Progenitor cell of endocrine pancreas (in vitro differentiated cells): ENCODE results near the gene PCSK5. TPM values are rescaled to one million over a fixed set of nuclear protein-coding genes. Genes with fewer than 3 reads are reported as not detected.

Experiments used
- DNase-seq: peaks from one replicate; pipeline ENCODE4 v3.0.0; 2021; ENCODE audit warnings: low spot score; ENCODE audit not compliant: unreplicated experiment
- H3K27ac Mint-ChIP-seq: 2 replicates; pipeline ENCODE4 v1.8.0; 2021; ENCODE audit warnings: mild to moderate bottlenecking, moderate library complexity, mixed read lengths
- H3K27me3 Mint-ChIP-seq: 2 replicates; pipeline ENCODE4 v1.8.0; 2021; ENCODE audit warnings: mixed read lengths
- H3K36me3 Mint-ChIP-seq: 2 replicates; pipeline ENCODE4 v1.8.0; 2022; ENCODE audit warnings: mixed read lengths; ENCODE audit not compliant: insufficient read depth
- H3K4me1 Mint-ChIP-seq: 2 replicates; pipeline ENCODE4 v1.8.0; 2021; ENCODE audit warnings: low read depth, mixed read lengths
- H3K4me3 Mint-ChIP-seq: 2 replicates; pipeline ENCODE4 v1.8.0; 2021; ENCODE audit warnings: low read depth, mild to moderate bottlenecking, moderate library complexity, mixed read lengths
- H3K9me3 Mint-ChIP-seq: 2 replicates; pipeline ENCODE4 v1.8.0; 2021; ENCODE audit warnings: low read depth, mixed read lengths
- total RNA-seq: library from RNA; stranded (reverse); gene quantifications from 2 replicates; pipeline ENCODE4 v1.2.1, GENCODE V29; 2021
- TF ChIP-seq, protein P1 (sequence below): fragments of 200-600 bp; sonication (generic); IDR thresholded peaks from one replicate; pipeline ENCODE4 v1.5.0; 2021; ENCODE audit warnings: antibody characterized with exemption, mild to moderate bottlenecking; ENCODE audit not compliant: unreplicated experiment

PCSK5 gene
- total RNA-seq, 1 donor from 2014 or later = 7.3 TPM

DNA sequence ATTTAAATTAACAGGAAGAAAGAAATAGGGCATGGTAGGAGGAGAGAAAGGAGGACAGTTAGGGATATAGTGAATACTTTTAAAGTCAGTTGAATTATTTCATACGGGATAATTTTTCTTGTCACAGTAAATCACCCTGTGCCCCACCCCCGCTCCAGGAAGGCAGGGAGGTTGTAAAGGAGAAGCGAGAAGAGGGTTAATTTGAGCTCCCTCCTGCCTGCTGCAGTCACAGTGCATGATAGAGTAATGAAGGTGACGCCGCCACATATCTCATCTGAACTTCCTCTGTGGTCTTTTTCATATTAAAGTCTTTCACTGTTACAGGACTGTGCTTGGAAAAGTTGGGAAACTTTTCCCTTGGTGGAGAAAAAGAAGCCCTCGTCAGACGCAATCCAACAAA, 896 bp upstream of the PCSK5 start:
- no peaks in the 10 kb centered on the region for H3K36me3 Mint-ChIP-seq
- peak overlapping the region; percentile 22 for H3K27ac Mint-ChIP-seq
- no peak for DNase-seq
- no peaks in the 10 kb centered on the region for H3K9me3 Mint-ChIP-seq
- peaks cover 61% of the 10 kb centered on the region for H3K27me3 Mint-ChIP-seq
- TF ChIP-seq, protein P1, sequence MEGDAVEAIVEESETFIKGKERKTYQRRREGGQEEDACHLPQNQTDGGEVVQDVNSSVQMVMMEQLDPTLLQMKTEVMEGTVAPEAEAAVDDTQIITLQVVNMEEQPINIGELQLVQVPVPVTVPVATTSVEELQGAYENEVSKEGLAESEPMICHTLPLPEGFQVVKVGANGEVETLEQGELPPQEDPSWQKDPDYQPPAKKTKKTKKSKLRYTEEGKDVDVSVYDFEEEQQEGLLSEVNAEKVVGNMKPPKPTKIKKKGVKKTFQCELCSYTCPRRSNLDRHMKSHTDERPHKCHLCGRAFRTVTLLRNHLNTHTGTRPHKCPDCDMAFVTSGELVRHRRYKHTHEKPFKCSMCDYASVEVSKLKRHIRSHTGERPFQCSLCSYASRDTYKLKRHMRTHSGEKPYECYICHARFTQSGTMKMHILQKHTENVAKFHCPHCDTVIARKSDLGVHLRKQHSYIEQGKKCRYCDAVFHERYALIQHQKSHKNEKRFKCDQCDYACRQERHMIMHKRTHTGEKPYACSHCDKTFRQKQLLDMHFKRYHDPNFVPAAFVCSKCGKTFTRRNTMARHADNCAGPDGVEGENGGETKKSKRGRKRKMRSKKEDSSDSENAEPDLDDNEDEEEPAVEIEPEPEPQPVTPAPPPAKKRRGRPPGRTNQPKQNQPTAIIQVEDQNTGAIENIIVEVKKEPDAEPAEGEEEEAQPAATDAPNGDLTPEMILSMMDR = no peak
- peak overlapping the region; percentile 76 for H3K4me3 Mint-ChIP-seq
- peaks cover 21% of the 10 kb centered on the region for H3K4me1 Mint-ChIP-seq

DNA sequence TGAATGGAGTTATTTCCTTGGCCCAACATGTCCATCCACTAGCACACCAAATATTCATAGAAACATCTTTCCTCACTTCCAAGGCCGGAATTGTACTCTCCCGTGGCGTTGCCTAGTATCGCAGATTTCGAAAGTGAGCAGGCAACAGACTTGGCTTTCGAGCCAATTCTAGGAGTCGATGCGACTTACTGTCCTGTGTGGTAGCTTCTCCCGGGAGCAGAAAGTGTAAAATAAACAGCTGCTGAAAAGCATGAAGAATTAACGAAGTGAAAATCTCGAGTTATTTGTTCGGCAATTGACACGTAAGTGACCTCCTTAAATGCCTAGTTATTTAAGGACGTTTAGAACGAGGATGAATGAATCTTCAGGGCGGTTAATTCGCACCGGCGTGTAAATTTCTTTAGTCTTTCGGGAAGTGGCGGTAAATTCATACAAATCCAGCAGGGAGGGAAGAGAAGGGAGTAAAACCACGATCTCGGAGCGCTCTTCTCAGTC, 449 bp upstream of the PCSK5 start:
- H3K27me3 Mint-ChIP-seq = peaks cover 62% of the 10 kb centered on the region
- H3K4me3 Mint-ChIP-seq = peak overlapping the region; percentile 76
- peaks cover 26% of the 10 kb centered on the region for H3K4me1 Mint-ChIP-seq
- H3K9me3 Mint-ChIP-seq = no peaks in the 10 kb centered on the region
- no peak for DNase-seq
- no peaks in the 10 kb centered on the region for H3K36me3 Mint-ChIP-seq
- TF ChIP-seq, protein P1 = no peak
- peak overlapping the region; percentile 22 for H3K27ac Mint-ChIP-seq

DNA sequence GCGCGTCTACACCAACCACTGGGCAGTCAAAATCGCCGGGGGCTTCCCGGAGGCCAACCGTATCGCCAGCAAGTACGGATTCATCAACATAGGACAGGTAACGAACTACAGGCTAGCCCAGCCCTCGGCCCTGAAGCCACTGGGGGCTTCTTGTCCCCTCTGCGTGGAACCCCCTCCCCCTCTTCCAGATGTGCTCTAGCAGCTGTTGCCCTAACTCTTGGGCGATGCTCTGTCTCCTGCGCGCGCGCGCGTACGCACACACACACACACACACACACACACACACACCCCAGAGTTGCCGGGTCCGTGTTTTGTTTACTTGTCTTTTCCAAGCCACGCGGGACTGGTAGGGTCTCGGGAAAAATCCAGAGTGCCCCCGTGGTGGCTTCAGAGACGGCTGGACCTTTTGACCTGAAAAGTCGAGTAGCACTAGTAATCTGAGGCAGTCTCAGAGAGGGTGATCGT, 836 bp downstream of the PCSK5 start:
- no peaks in the 10 kb centered on the region for H3K9me3 Mint-ChIP-seq
- H3K4me1 Mint-ChIP-seq = peaks cover 34% of the 10 kb centered on the region
- H3K27ac Mint-ChIP-seq = no peak overlapping the region
- peak; percentile 17 for DNase-seq
- peaks cover 67% of the 10 kb centered on the region for H3K27me3 Mint-ChIP-seq
- H3K4me3 Mint-ChIP-seq = peak overlapping the region; percentile 83
- no peaks in the 10 kb centered on the region for H3K36me3 Mint-ChIP-seq
- TF ChIP-seq, protein P1 = no peak

DNA sequence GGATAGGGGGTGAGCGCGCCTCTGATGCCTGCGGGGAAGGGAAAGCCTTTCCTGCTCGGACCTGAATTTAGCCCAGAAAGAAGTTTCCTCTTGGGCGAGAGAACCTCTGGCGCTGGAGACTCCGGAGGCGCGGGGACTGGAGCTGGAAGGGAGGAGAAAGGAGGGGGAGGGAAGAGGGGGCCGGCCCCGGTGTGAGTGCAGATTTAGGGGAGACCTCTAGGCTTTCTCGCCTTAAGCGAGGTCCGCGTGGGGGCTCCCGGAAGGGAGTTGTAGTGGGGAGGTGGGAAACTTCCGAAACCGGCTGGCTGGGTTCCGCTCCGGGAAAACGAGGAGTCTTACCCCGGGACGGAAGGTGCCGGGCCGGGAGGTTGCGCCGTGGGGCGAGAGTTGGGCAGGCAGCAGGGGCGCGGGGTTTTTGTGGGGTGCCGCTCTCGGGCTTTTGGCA, 1.3 kb downstream of the PCSK5 start:
- no peak for DNase-seq
- TF ChIP-seq, protein P1 = no peak
- H3K4me1 Mint-ChIP-seq = peaks cover 34% of the 10 kb centered on the region
- H3K27me3 Mint-ChIP-seq = peaks cover 68% of the 10 kb centered on the region
- peak overlapping the region; percentile 22 for H3K27ac Mint-ChIP-seq
- H3K36me3 Mint-ChIP-seq = no peaks in the 10 kb centered on the region
- H3K4me3 Mint-ChIP-seq = peak overlapping the region; percentile 83
- no peaks in the 10 kb centered on the region for H3K9me3 Mint-ChIP-seq

DNA sequence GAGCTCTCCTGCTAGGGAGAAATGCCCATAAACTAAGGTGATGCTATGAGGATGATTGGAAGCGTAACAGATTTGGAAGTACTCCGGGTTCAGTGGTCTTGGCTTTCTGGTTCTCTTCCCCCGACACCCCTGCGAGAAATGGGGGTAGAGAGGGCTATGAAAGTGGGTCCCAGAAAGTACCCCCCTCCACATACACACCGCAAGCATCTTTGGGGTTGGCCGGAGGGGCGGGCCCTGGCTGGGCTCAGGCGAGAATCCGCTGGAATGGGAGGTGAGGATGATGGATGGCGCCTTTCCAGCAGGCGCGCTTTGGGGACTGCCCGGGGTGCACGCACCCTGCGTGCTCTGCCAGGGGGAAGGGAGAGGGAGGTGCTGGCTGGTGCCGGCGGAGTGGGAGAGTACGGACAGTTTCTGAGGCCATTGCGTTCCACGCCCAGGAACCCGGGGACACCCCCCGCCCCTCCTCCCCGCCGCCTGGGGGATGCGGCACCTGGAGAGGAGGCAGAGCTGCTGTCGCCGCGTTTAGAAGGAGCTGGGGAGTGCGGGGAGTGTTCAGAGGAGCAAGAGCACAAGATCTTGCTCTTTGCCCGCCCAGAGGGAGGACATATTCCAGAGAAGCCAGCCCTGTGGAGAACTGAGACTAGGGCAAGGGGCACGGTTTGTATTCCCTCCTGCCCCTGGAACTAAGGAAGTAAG, 1.9 kb downstream of the PCSK5 start:
- H3K36me3 Mint-ChIP-seq = no peaks in the 10 kb centered on the region
- peak overlapping the region; percentile 22 for H3K27ac Mint-ChIP-seq
- H3K27me3 Mint-ChIP-seq = peaks cover 67% of the 10 kb centered on the region
- no peaks in the 10 kb centered on the region for H3K9me3 Mint-ChIP-seq
- DNase-seq = peak; percentile 16
- TF ChIP-seq, protein P1 = no peak
- peaks cover 34% of the 10 kb centered on the region for H3K4me1 Mint-ChIP-seq
- peak overlapping the region; percentile 83 for H3K4me3 Mint-ChIP-seq
